ENCODE data around the gene ITGB4. TPM values are rescaled to one million over a fixed set of nuclear protein-coding genes. Genes with fewer than 3 reads are reported as not detected.
A peak's percentile ranks its signal among the peaks of the same experiment; 100 is the strongest.

Gene ITGB4
- total and polyA plus RNA-seq, 10 of the 15 experiments (the other 5 are each of a cell fraction or from before 2014, with no cell fraction given) = 0.06 to 1.6 (median 0.27) TPM; not detected in 2

- H3K4me1 ChIP-seq (ENCODE audit: control insufficient read depth, insufficient read depth, low read length) = peaks cover 37% of the 10 kb centered on the region
- intact Hi-C loops (cut with micrococcal nuclease; ENCODE audit: unreplicated experiment) = no loop called here
- no peak overlapping the region for H3K9ac ChIP-seq (ENCODE audit: control insufficient read depth, insufficient read depth, low read length)
- peaks cover 31% of the 10 kb centered on the region for H3K79me2 ChIP-seq (ENCODE audit: control insufficient read depth, insufficient read depth, low read length)
- no peak overlapping the region for H3K4me2 ChIP-seq (ENCODE audit: control insufficient read depth, insufficient read depth)
- H2AFZ ChIP-seq (ENCODE audit: control insufficient read depth, low read depth, low read length) = no peak overlapping the region
- no peak for DNase-seq (ENCODE audit: low read depth, low spot score)
- SMC1A ChIA-PET (ENCODE audit: uncharacterized antibody, unreplicated experiment) = interaction anchor here (0.6 kb wide), 1 partner anchor 15 kb away, joined by 3 read pairs; no protein-coding TSS in a partner anchor
- TF ChIP-seq, protein P1, sequence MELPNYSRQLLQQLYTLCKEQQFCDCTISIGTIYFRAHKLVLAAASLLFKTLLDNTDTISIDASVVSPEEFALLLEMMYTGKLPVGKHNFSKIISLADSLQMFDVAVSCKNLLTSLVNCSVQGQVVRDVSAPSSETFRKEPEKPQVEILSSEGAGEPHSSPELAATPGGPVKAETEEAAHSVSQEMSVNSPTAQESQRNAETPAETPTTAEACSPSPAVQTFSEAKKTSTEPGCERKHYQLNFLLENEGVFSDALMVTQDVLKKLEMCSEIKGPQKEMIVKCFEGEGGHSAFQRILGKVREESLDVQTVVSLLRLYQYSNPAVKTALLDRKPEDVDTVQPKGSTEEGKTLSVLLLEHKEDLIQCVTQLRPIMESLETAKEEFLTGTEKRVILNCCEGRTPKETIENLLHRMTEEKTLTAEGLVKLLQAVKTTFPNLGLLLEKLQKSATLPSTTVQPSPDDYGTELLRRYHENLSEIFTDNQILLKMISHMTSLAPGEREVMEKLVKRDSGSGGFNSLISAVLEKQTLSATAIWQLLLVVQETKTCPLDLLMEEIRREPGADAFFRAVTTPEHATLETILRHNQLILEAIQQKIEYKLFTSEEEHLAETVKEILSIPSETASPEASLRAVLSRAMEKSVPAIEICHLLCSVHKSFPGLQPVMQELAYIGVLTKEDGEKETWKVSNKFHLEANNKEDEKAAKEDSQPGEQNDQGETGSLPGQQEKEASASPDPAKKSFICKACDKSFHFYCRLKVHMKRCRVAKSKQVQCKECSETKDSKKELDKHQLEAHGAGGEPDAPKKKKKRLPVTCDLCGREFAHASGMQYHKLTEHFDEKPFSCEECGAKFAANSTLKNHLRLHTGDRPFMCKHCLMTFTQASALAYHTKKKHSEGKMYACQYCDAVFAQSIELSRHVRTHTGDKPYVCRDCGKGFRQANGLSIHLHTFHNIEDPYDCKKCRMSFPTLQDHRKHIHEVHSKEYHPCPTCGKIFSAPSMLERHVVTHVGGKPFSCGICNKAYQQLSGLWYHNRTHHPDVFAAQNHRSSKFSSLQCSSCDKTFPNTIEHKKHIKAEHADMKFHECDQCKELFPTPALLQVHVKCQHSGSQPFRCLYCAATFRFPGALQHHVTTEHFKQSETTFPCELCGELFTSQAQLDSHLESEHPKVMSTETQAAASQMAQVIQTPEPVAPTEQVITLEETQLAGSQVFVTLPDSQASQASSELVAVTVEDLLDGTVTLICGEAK (IDR thresholded peaks at IDR 0.05; ENCODE audit: borderline replicate concordance) = no peak
- TF ChIP-seq, protein P2, sequence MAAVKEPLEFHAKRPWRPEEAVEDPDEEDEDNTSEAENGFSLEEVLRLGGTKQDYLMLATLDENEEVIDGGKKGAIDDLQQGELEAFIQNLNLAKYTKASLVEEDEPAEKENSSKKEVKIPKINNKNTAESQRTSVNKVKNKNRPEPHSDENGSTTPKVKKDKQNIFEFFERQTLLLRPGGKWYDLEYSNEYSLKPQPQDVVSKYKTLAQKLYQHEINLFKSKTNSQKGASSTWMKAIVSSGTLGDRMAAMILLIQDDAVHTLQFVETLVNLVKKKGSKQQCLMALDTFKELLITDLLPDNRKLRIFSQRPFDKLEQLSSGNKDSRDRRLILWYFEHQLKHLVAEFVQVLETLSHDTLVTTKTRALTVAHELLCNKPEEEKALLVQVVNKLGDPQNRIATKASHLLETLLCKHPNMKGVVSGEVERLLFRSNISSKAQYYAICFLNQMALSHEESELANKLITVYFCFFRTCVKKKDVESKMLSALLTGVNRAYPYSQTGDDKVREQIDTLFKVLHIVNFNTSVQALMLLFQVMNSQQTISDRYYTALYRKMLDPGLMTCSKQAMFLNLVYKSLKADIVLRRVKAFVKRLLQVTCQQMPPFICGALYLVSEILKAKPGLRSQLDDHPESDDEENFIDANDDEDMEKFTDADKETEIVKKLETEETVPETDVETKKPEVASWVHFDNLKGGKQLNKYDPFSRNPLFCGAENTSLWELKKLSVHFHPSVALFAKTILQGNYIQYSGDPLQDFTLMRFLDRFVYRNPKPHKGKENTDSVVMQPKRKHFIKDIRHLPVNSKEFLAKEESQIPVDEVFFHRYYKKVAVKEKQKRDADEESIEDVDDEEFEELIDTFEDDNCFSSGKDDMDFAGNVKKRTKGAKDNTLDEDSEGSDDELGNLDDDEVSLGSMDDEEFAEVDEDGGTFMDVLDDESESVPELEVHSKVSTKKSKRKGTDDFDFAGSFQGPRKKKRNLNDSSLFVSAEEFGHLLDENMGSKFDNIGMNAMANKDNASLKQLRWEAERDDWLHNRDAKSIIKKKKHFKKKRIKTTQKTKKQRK (IDR thresholded peaks at IDR 0.05; ENCODE audit: low read depth, low read length) = no peak
- TF ChIP-seq USF2 (IDR thresholded peaks at IDR 0.05; ENCODE audit: borderline replicate concordance, low read depth, low read length) = no peak
- TF ChIP-seq KLF5 (IDR thresholded peaks at IDR 0.05; ENCODE audit: partially characterized antibody) = no peak
- TF ChIP-seq CBX5 (IDR thresholded peaks at IDR 0.05; ENCODE audit: low read depth) = no peak
- TF ChIP-seq LARP7 (IDR thresholded peaks at IDR 0.05) = no peak
- no peak for TF ChIP-seq CBFB (IDR thresholded peaks at IDR 0.05; ENCODE audit: low read depth)
- TF ChIP-seq MLLT1 (IDR thresholded peaks at IDR 0.05) = no peak
- no peak for TF ChIP-seq ASH2L (IDR thresholded peaks at IDR 0.05; ENCODE audit: borderline replicate concordance, low read depth)
- no peak for TF ChIP-seq CHD1 (IDR thresholded peaks at IDR 0.05; ENCODE audit: low read depth, low read length)
- no peaks in the 10 kb centered on the region for H4K20me1 ChIP-seq (ENCODE audit: control insufficient read depth, insufficient read depth)
- ATAC-seq = no peak
- H3K36me3 ChIP-seq (ENCODE audit: control insufficient read depth in 2 of 2, insufficient read depth in 2 of 2, low read length in 1 of 2) = peaks cover 15 to 22% of the 10 kb centered on the region in 2 experiments; a peak in 3 of 4 replicates
- TSS peak; percentile 22 for BruUV-seq (replicated peaks)
- CTCF ChIA-PET = interaction anchor here (0.8 to 1.6 kb wide), 3 partner anchors 18 to 62 kb away, joined by 3 to 7 read pairs (median 3); no protein-coding TSS in a partner anchor
- RAD21 ChIA-PET (ENCODE audit: unreplicated experiment) = interaction anchor here (1.2 to 1.4 kb wide), 2 partner anchors 58 to 62 kb away, joined by 3 read pairs; partner anchors contain the start of gene SMIM5
- in situ Hi-C loops (cut with MboI) = no loop called here
- WGBS (ENCODE audit: insufficient coverage, insufficient replicate concordance, low lambda C conversion rate, missing lambda C conversion rate) = 92% methylated on average over 14 of the region's 14 CpGs
- no peak for FAIRE-seq
- no peaks in the 10 kb centered on the region for H3K9me3 ChIP-seq (replicated peaks; ENCODE audit: control insufficient read depth, insufficient read depth, low read length)
- H3K4me3 ChIP-seq = no peak overlapping the region
- POLR2A ChIA-PET = interaction anchor here (0.5 kb wide), 1 partner anchor 13 kb away, joined by 7 read pairs; no protein-coding TSS in a partner anchor
- H3K27ac ChIP-seq (ENCODE audit: control insufficient read depth, insufficient read depth) = no peak overlapping the region
- no peaks in the 10 kb centered on the region for H3K27me3 ChIP-seq (replicated peaks in 1 of 2; ENCODE audit: control insufficient read depth in 2 of 2, insufficient read depth in 2 of 2, low read length in 1 of 2)
Measured at GRCh38 chr17:75691801-75692626, 29.2 kb upstream of the ITGB4 start.
